ENCODE results near the gene PLEKHF1. TPM values are rescaled to one million over a fixed set of nuclear protein-coding genes. Genes with fewer than 3 reads are reported as not detected.

The PLEKHF1 gene
- total RNA-seq, 1 experiment from 2014 or later = 15.9 TPM

DNA sequence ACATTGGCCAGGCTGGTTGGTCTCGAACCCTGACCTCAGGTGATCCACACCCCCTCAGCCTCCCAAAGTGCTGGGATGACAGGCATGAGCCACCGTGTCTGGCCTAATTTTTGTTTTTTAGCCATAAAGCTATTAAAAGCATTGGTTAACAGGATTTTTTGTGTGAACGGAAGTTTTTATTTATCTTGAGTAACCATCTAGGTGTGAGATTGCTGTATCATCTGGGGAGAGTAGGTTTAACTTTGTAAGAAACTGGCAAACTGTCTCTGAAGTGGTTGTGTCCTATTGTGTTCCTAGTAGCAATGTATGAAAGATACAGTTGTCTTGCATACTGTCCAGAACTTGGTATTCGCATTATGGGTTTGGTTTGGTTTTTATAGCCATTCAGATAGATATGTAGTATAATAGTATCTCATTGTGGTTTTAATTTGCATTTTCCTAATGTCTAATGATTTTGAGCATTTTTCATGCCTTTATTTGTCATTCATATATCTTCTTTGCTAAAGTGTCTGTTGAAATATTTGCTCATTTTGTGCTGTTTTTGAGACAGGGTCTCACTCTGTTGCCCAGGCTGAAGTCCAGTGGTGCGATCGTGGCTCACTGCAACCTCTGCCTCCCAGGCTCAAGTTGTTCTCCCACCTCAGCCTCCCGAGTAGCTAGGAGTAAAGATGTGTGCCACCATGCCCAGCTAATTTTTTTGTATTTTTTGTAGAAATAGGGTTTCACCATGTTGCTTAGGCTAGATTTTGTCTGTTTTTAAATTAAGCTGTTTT lies 13.5 kb upstream of the PLEKHF1 start:
- ChIA-PET CTCF (no interaction called here), POLR2A (ENCODE audit: unreplicated experiment) (no interaction called here)
- no peak overlapping the region for H3K27ac ChIP-seq (ENCODE audit: low read length)
- TF ChIP-seq CTCF (conservative IDR thresholded peaks at IDR 0.05; ENCODE audit: low read depth, low read length) (no peak), EZH2phosphoT487 (IDR thresholded peaks at IDR 0.05; ENCODE audit: borderline replicate concordance, low read length) (no peak), EZH2 (IDR thresholded peaks at IDR 0.05; ENCODE audit: low read length, unreplicated experiment) (no peak)
- H3K9me3 ChIP-seq (ENCODE audit: low read length) = no peaks in the 10 kb centered on the region
- ATAC-seq (no peak), DNase-seq (no peak)
- no peak overlapping the region for H3K9ac ChIP-seq (ENCODE audit: low read length)
- no peaks in the 10 kb centered on the region for H3K9me2 ChIP-seq (replicated peaks; ENCODE audit: low read length)
- no peak overlapping the region for H3K4me3 ChIP-seq (ENCODE audit: low read length)
- H3K36me3 ChIP-seq (ENCODE audit: low read depth, low read length) = no peaks in the 10 kb centered on the region
- no peaks in the 10 kb centered on the region for H3K27me3 ChIP-seq (ENCODE audit: low read length)
- no peak overlapping the region for H3K4me2 ChIP-seq (ENCODE audit: low read length)
- intact Hi-C loops (cut with micrococcal nuclease) = no loop called here
- no peaks in the 10 kb centered on the region for H3K4me1 ChIP-seq (ENCODE audit: insufficient read depth, low read length)
- H4K20me1 ChIP-seq (ENCODE audit: low read length) = no peaks in the 10 kb centered on the region
- no TSS peak for BruUV-seq (replicated peaks)
- H3F3A ChIP-seq (ENCODE audit: low read length, unreplicated experiment) = no peaks in the 10 kb centered on the region
- H3K79me2 ChIP-seq (ENCODE audit: low read length) = no peaks in the 10 kb centered on the region
- H2AFZ ChIP-seq (ENCODE audit: low read length) = no peak overlapping the region

GRCh38 chr19:29653398-29653797 lies 11.9 kb upstream of the PLEKHF1 start:
- BruUV-seq (replicated peaks) = no TSS peak
- TF ChIP-seq CTCF (conservative IDR thresholded peaks at IDR 0.05; ENCODE audit: low read depth, low read length) = no peak
- TF ChIP-seq EZH2 (IDR thresholded peaks at IDR 0.05; ENCODE audit: low read length, unreplicated experiment) = no peak
- TF ChIP-seq EZH2phosphoT487 (IDR thresholded peaks at IDR 0.05; ENCODE audit: borderline replicate concordance, low read length) = no peak
- H3K9ac ChIP-seq (ENCODE audit: low read length) = no peak overlapping the region
- no peak overlapping the region for H3K4me3 ChIP-seq (ENCODE audit: low read length)
- no peaks in the 10 kb centered on the region for H3K9me2 ChIP-seq (replicated peaks; ENCODE audit: low read length)
- H3K27me3 ChIP-seq (ENCODE audit: low read length) = no peaks in the 10 kb centered on the region
- CTCF ChIA-PET = no interaction called here
- H3F3A ChIP-seq (ENCODE audit: low read length, unreplicated experiment) = no peaks in the 10 kb centered on the region
- H3K36me3 ChIP-seq (ENCODE audit: low read depth, low read length) = no peaks in the 10 kb centered on the region
- no peaks in the 10 kb centered on the region for H3K9me3 ChIP-seq (ENCODE audit: low read length)
- no peaks in the 10 kb centered on the region for H3K4me1 ChIP-seq (ENCODE audit: insufficient read depth, low read length)
- no peak overlapping the region for H3K4me2 ChIP-seq (ENCODE audit: low read length)
- intact Hi-C loops (cut with micrococcal nuclease) = no loop called here
- H3K27ac ChIP-seq (ENCODE audit: low read length) = no peak overlapping the region
- DNase-seq (no peak), ATAC-seq (no peak)
- H2AFZ ChIP-seq (ENCODE audit: low read length) = no peak overlapping the region
- POLR2A ChIA-PET (ENCODE audit: unreplicated experiment) = no interaction called here
- no peaks in the 10 kb centered on the region for H3K79me2 ChIP-seq (ENCODE audit: low read length)
- H4K20me1 ChIP-seq (ENCODE audit: low read length) = no peaks in the 10 kb centered on the region

GRCh38 chr19:29655648-29656335 lies 9.5 kb upstream of the PLEKHF1 start:
- no peak overlapping the region for H3K4me3 ChIP-seq (ENCODE audit: low read length)
- H3K4me2 ChIP-seq (ENCODE audit: low read length) = no peak overlapping the region
- no peak overlapping the region for H3K27ac ChIP-seq (ENCODE audit: low read length)
- DNase-seq = no peak
- no peak overlapping the region for H3K9ac ChIP-seq (ENCODE audit: low read length)
- ATAC-seq = no peak
- POLR2A ChIA-PET (ENCODE audit: unreplicated experiment) = no interaction called here
- TF ChIP-seq CTCF (conservative IDR thresholded peaks at IDR 0.05; ENCODE audit: low read depth, low read length) (no peak), EZH2phosphoT487 (IDR thresholded peaks at IDR 0.05; ENCODE audit: borderline replicate concordance, low read length) (no peak), EZH2 (IDR thresholded peaks at IDR 0.05; ENCODE audit: low read length, unreplicated experiment) (no peak)
- no peaks in the 10 kb centered on the region for H3K36me3 ChIP-seq (ENCODE audit: low read depth, low read length)
- H3K9me2 ChIP-seq (replicated peaks; ENCODE audit: low read length) = no peaks in the 10 kb centered on the region
- no peaks in the 10 kb centered on the region for H3K79me2 ChIP-seq (ENCODE audit: low read length)
- no TSS peak for BruUV-seq (replicated peaks)
- H4K20me1 ChIP-seq (ENCODE audit: low read length) = no peaks in the 10 kb centered on the region
- no peaks in the 10 kb centered on the region for H3K4me1 ChIP-seq (ENCODE audit: insufficient read depth, low read length)
- intact Hi-C loops (cut with micrococcal nuclease) = no loop called here
- CTCF ChIA-PET = no interaction called here
- H3F3A ChIP-seq (ENCODE audit: low read length, unreplicated experiment) = no peaks in the 10 kb centered on the region
- no peaks in the 10 kb centered on the region for H3K27me3 ChIP-seq (ENCODE audit: low read length)
- no peaks in the 10 kb centered on the region for H3K9me3 ChIP-seq (ENCODE audit: low read length)
- H2AFZ ChIP-seq (ENCODE audit: low read length) = no peak overlapping the region
